ENCODE measurements around the gene MEIS2. TPM values are rescaled to one million over a fixed set of nuclear protein-coding genes. Genes with fewer than 3 reads are reported as not detected.
A peak's percentile ranks its signal among the peaks of the same experiment; 100 is the strongest.

MEIS2 gene
- total and polyA plus RNA-seq, 2 experiments from 2014 or later: 0.27 TPM; not detected in 1

GRCh38 chr15:36882056-36882455 is 218.3 kb downstream of the MEIS2 start:
- H3K4me1 Mint-ChIP-seq: peaks cover 78% of the 10 kb centered on the region
- DNase-seq (ENCODE audit: low spot score): no peak
- no peak overlapping the region for H3K27ac Mint-ChIP-seq
- H3K36me3 ChIP-seq (ENCODE audit: insufficient read depth): no peaks in the 10 kb centered on the region
- H3K36me3 Mint-ChIP-seq (ENCODE audit: low read depth): no peaks in the 10 kb centered on the region
- peaks cover 100% of the 10 kb centered on the region for H3K27me3 Mint-ChIP-seq (ENCODE audit: insufficient read depth, low read depth, poor library complexity)
- H3K79me2 ChIP-seq (replicated peaks; ENCODE audit: insufficient read depth): no peaks in the 10 kb centered on the region
- H3F3A ChIP-seq (replicated peaks; ENCODE audit: low read depth): peaks cover 34% of the 10 kb centered on the region; the same call in 1 of the 2 replicates
- peaks cover 85% of the 10 kb centered on the region for H3K4me1 ChIP-seq (ENCODE audit: insufficient read depth)
- H3K9me3 Mint-ChIP-seq: no peaks in the 10 kb centered on the region
- H3K4me2 ChIP-seq: peak overlapping the region; percentile 62; the same call in 1 of the 2 replicates
- H3K4me3 Mint-ChIP-seq: no peak overlapping the region; the same call in 2 of the 3 replicates
- ATAC-seq: no peak
- TF ChIP-seq EZH2phosphoT487 (IDR thresholded peaks at IDR 0.05; ENCODE audit: unreplicated experiment) (peak; percentile 20), EZH2 (IDR thresholded peaks at IDR 0.05; ENCODE audit: low read depth, unreplicated experiment) (peak; percentile 55), JUNB (IDR thresholded peaks at IDR 0.05; ENCODE audit: unreplicated experiment) (no peak), CTCF (conservative IDR thresholded peaks at IDR 0.05; ENCODE audit: low read depth in 2 of 2) (no peak)
- peak overlapping the region; percentile 35; the same call in 1 of the 2 replicates for H3K4me3 ChIP-seq
- H4K20me1 ChIP-seq (replicated peaks; ENCODE audit: insufficient read depth): peaks cover 18% of the 10 kb centered on the region; the same call in 1 of the 2 replicates
- peaks cover 100% of the 10 kb centered on the region for H3K27me3 ChIP-seq (ENCODE audit: insufficient read depth)
- no peak overlapping the region for H2AFZ ChIP-seq
- no peak overlapping the region for H3K27ac ChIP-seq (ENCODE audit: low read depth)
- no peaks in the 10 kb centered on the region for H3K9me2 ChIP-seq (ENCODE audit: insufficient read depth)

- Mint-ChIP-seq H3K4me1 (peaks cover 74% of the 10 kb centered on the region), H3K27me3 (ENCODE audit: insufficient read depth, low read depth, poor library complexity) (peaks cover 95% of the 10 kb centered on the region)
- no peak for TF ChIP-seq POLR2AphosphoS5 (IDR thresholded peaks at IDR 0.05; ENCODE audit: low read depth)
- no peak for TF ChIP-seq REST (IDR thresholded peaks at IDR 0.05; ENCODE audit: unreplicated experiment)
- no peak for TF ChIP-seq ETS1 (IDR thresholded peaks at IDR 0.05)
- no peak for TF ChIP-seq ZNF114 (CRISPR knock-in tag; IDR thresholded peaks at IDR 0.05)
- no peak for TF ChIP-seq STAT1 (IDR thresholded peaks at IDR 0.05; ENCODE audit: unreplicated experiment)
- TF ChIP-seq NANOG (IDR thresholded peaks at IDR 0.05; ENCODE audit: borderline replicate concordance): no peak
- TF ChIP-seq ZNF331 (CRISPR knock-in tag; IDR thresholded peaks at IDR 0.05; ENCODE audit: low read depth): no peak
- peak; percentile 48 for TF ChIP-seq EZH2 (IDR thresholded peaks at IDR 0.05; ENCODE audit: low read depth, unreplicated experiment)
- TF ChIP-seq CREB1 (CRISPR knock-in tag; IDR thresholded peaks at IDR 0.05; ENCODE audit: low read depth): no peak
- peak; percentile 62 for TF ChIP-seq EZH2phosphoT487 (IDR thresholded peaks at IDR 0.05; ENCODE audit: unreplicated experiment)
These were observed 218.8 kb downstream of the MEIS2 start for GRCh38 chr15:36881516-36881915.

More at GRCh38 chr15:36881516-36881915, 218.8 kb downstream of the MEIS2 start:
- no peaks in the 10 kb centered on the region for H3K9me3 Mint-ChIP-seq
- Histone ChIP-seq H3K4me2 (peak overlapping the region; percentile 82), H3K79me2 (replicated peaks; ENCODE audit: insufficient read depth) (no peaks in the 10 kb centered on the region), H2AFZ (no peak overlapping the region), H3K4me1 (ENCODE audit: insufficient read depth) (peaks cover 84% of the 10 kb centered on the region), H3K27me3 (ENCODE audit: insufficient read depth) (peaks cover 100% of the 10 kb centered on the region), H3K4me3 (no peak overlapping the region), H3K27ac (ENCODE audit: low read depth) (no peak overlapping the region), H4K20me1 (replicated peaks; ENCODE audit: insufficient read depth) (peaks cover 18% of the 10 kb centered on the region; the same call in 1 of the 2 replicates), H3K36me3 (ENCODE audit: insufficient read depth) (no peaks in the 10 kb centered on the region), H3K9me2 (ENCODE audit: insufficient read depth) (no peaks in the 10 kb centered on the region), H3F3A (replicated peaks; ENCODE audit: low read depth) (peaks cover 34% of the 10 kb centered on the region; the same call in 1 of the 2 replicates)
- no peak overlapping the region for H3K27ac Mint-ChIP-seq
- ATAC-seq (no peak), DNase-seq (ENCODE audit: low spot score) (no peak)
- no peaks in the 10 kb centered on the region for H3K36me3 Mint-ChIP-seq (ENCODE audit: low read depth)
- no peak overlapping the region for H3K4me3 Mint-ChIP-seq
